Thyroid gland (tissue), 4 donors: ENCODE results near the gene QSOX2. TPM values are rescaled to one million over a fixed set of nuclear protein-coding genes. Genes with fewer than 3 reads are reported as not detected.

Source experiments
- DNase-seq, 2 donors: peaks; one replicate each; pipeline ENCODE4 v3.0.0-alpha.2; 2019
- H3K27ac ChIP-seq, 3 donors: fragments of 200-600 bp; sonication (generic); 1 replicate in 2 of 3; 2 replicates in 1 of 3; pipeline ENCODE4 v1.5.1; 2016 to 2019; ENCODE audit warnings: mild to moderate bottlenecking in 1 of 3, moderate library complexity in 1 of 3
- H3K27me3 ChIP-seq: fragments of 200-600 bp; sonication (generic); one replicate; pipeline ENCODE4 v1.5.1; 2019
- H3K36me3 ChIP-seq, 2 donors: fragments of 200-600 bp; sonication (generic); one replicate each; pipeline ENCODE4 v1.5.1; 2016 to 2019
- H3K4me1 ChIP-seq, 2 donors: fragments of 200-600 bp; sonication (generic); one replicate each; pipeline ENCODE4 v1.5.1; 2017 to 2019
- H3K4me3 ChIP-seq, 3 donors: fragments of 200-600 bp; sonication (generic); replicated peaks in 1 of 3; 1 replicate in 2 of 3; 2 replicates in 1 of 3; pipeline ENCODE4 v1.5.1; 2016; ENCODE audit warnings: mild to moderate bottlenecking in 1 of 3
- H3K9me3 ChIP-seq: fragments of 200-600 bp; sonication (generic); one replicate; pipeline ENCODE4 v1.5.1; 2017
- POLR2A ChIP-seq, 2 donors: fragments of 450-650 bp; IDR thresholded peaks; one replicate each; pipeline ENCODE4 v1.6.1; 2017; ENCODE audit warnings: antibody characterized with exemption in 2 of 2, mild to moderate bottlenecking in 2 of 2, moderate library complexity in 1 of 2
- WGBS, 2 donors: methylation state at CpG; one replicate each; pipeline ENCODE4 v1.1.5; 2017; 5-methylcytosine and 5-hydroxymethylcytosine counted together
- intact Hi-C: fragments of 100-400 bp; cut with DNase I; formaldehyde crosslinking; loops from one replicate; pipeline ENCODE4 v1.15.1; 2023
- total RNA-seq, 4 donors: library from RNA; depleted of rRNA; stranded (reverse); fragments of >200 nt; gene quantifications; one replicate each; pipeline ENCODE4 v1.2.3, GENCODE V29; 2016
- TF ChIP-seq, protein P1 (sequence below), 6 experiments: fragments of 200-600 bp in 3 of 6; fragments of 450-650 bp in 3 of 6; sonication (generic) in 3 of 6; IDR thresholded peaks; one replicate each; pipeline ENCODE4 v1.5.1; 2016 to 2019; ENCODE audit warnings: antibody characterized with exemption in 6 of 6, mild to moderate bottlenecking in 2 of 6, inconsistent platforms in 1 of 6, moderate library complexity in 1 of 6

The QSOX2 gene
- total RNA-seq, 4 donors from 2014 or later, result 8.9 to 19.1 (median 11.2) TPM

DNA sequence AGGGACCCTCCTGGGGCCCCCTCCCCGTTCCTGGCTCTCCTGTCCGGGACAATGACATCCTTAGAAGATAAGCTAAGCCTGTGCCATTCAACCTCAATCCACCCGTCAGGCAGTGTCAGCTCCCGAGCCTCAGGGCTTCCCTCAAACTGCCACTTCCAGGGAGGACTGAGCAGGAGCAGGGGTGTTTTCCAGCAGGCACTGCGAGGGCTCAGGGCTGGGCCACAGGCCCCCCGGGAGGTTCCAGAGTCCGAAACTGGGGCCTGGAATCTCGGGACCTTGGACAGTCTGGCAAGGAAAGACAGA is 66.9 kb downstream of the QSOX2 start:
- intact Hi-C loops, result loop anchor here (10.0 kb wide), 1 partner anchor 106 kb away; no protein-coding TSS in a partner anchor
- TF ChIP-seq, protein P1, sequence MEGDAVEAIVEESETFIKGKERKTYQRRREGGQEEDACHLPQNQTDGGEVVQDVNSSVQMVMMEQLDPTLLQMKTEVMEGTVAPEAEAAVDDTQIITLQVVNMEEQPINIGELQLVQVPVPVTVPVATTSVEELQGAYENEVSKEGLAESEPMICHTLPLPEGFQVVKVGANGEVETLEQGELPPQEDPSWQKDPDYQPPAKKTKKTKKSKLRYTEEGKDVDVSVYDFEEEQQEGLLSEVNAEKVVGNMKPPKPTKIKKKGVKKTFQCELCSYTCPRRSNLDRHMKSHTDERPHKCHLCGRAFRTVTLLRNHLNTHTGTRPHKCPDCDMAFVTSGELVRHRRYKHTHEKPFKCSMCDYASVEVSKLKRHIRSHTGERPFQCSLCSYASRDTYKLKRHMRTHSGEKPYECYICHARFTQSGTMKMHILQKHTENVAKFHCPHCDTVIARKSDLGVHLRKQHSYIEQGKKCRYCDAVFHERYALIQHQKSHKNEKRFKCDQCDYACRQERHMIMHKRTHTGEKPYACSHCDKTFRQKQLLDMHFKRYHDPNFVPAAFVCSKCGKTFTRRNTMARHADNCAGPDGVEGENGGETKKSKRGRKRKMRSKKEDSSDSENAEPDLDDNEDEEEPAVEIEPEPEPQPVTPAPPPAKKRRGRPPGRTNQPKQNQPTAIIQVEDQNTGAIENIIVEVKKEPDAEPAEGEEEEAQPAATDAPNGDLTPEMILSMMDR (IDR thresholded peaks at IDR 0.05), result no peak
- no peak for TF ChIP-seq POLR2A (IDR thresholded peaks at IDR 0.05)
- Histone ChIP-seq H3K27ac (no peak overlapping the region), H3K4me3 (no peak overlapping the region), H3K36me3 (no peaks in the 10 kb centered on the region), H3K9me3 (no peaks in the 10 kb centered on the region), H3K4me1 (no peaks in the 10 kb centered on the region), H3K27me3 (no peaks in the 10 kb centered on the region)
- WGBS, 2 donors, result 37 to 65% methylated on average over 5 to 7 of the region's 8 CpGs
- DNase-seq, result no peak

DNA sequence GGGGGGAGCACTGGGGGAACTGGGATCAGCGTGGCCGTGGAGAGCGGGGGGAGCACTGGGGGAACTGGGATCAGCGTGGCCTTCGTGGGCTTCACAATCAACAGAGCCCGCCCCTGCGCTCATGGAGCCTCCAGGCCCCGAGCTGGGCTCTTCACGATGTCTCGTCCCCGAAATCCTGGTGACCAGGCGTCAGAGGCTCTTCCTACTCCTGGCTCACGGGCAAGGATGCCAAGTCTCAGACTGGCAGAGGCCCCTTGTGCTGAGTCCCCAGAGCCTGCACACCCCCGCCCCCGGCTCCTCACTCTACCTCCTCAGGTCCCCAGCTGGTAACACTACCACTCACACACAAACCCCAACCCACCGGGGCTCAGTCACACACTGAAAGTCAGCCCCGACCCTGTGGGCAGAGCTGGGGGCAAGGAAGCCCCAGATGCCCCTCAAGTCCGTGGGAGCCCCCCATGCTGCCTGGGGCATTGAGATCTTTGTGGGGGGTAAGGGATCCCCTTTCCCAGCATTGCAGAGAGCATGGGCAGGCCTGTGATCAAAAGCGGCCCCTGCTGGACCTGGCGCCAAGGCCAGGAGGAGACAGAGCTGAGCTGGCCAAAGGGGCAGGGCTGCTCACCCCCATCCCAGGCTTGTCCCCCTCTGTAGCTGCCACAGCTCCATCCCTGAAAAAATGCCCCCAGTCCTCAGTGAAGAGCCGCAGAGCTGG is 67.4 kb downstream of the QSOX2 start:
- H3K9me3 ChIP-seq, result no peaks in the 10 kb centered on the region
- H3K4me3 ChIP-seq, result no peak overlapping the region
- H3K4me1 ChIP-seq, result no peaks in the 10 kb centered on the region
- no peaks in the 10 kb centered on the region for H3K36me3 ChIP-seq
- WGBS, 2 donors, result 81 to 86% methylated on average over 11 to 16 of the region's 21 CpGs
- no peak overlapping the region for H3K27ac ChIP-seq
- intact Hi-C loops, result loop anchor here (10.0 kb wide), 1 partner anchor 107 kb away; no protein-coding TSS in a partner anchor
- no peaks in the 10 kb centered on the region for H3K27me3 ChIP-seq
- no peak for DNase-seq
- no peak for TF ChIP-seq POLR2A (IDR thresholded peaks at IDR 0.05)
- TF ChIP-seq, protein P1 (IDR thresholded peaks at IDR 0.05), result no peak

DNA sequence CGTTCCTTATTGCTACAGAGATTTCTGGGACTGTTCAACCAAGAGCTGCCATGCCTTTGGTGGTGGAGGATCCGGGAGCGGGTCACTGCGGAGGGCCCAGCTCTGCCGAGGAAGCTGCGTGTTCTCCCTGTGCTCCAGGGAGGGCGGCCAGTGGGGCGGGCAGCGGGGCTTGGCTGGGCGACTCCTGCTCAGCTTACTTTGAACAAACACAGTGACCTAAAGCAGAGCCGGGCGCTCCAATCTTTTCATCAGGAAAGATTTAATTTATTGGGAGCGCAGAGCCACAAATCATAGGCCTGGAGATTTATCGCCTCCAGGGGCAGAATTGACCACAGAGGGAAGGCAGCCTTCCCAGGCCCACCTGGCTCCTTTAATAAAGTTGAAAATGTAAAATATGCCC is 68.4 kb downstream of the QSOX2 start:
- intact Hi-C loops, result loop anchor here (10.0 kb wide), 1 partner anchor 108 kb away; no protein-coding TSS in a partner anchor
- 77 to 84% methylated on average over 10 to 14 of the region's 14 CpGs for WGBS, 2 donors
- H3K4me1 ChIP-seq, result no peaks in the 10 kb centered on the region
- no peak overlapping the region for H3K4me3 ChIP-seq
- no peaks in the 10 kb centered on the region for H3K9me3 ChIP-seq
- H3K27me3 ChIP-seq, result no peaks in the 10 kb centered on the region
- no peaks in the 10 kb centered on the region for H3K36me3 ChIP-seq
- TF ChIP-seq POLR2A (IDR thresholded peaks at IDR 0.05), result no peak
- H3K27ac ChIP-seq, result no peak overlapping the region
- no peak for DNase-seq

DNA sequence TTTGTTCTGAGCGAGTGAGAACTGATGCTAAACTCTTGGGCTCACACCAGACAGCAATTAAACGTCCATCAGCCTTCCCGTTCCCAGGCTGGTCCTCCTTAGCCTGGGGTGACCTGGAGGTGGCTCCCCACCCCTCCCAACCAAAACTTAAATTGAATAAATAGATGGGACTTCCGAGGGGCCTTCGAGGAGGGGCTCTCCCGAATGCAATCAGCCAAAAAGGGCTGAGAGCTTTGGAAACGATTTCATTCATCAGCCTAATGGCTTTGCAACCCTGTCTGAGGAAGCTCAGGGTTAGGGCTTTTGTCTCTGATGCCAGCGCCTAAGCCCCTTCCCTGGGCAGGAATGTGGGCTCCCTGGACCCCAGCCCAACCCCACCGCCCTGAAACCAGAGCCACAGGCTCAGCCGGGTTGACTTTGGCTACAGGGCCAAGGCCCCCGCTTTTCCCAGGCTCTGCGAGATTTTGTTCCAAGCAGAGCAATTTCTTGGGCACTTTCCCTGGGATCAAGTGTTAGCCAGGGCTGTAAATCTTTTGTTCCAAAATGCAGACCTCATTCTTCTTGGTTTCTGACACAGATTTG is 69.9 kb downstream of the QSOX2 start:
- H3K36me3 ChIP-seq, result no peaks in the 10 kb centered on the region
- no peaks in the 10 kb centered on the region for H3K27me3 ChIP-seq
- H3K4me1 ChIP-seq, result no peaks in the 10 kb centered on the region
- H3K4me3 ChIP-seq, result no peak overlapping the region
- WGBS, 2 donors, result 38 to 45% methylated on average over 12 of the region's 12 CpGs
- no peak for DNase-seq
- no peak overlapping the region for H3K27ac ChIP-seq
- TF ChIP-seq, protein P1 (IDR thresholded peaks at IDR 0.05), result no peak
- TF ChIP-seq POLR2A (IDR thresholded peaks at IDR 0.05), result no peak
- intact Hi-C loops, result loop anchor here (10.0 kb wide), 1 partner anchor 109 kb away; no protein-coding TSS in a partner anchor
- no peaks in the 10 kb centered on the region for H3K9me3 ChIP-seq

DNA sequence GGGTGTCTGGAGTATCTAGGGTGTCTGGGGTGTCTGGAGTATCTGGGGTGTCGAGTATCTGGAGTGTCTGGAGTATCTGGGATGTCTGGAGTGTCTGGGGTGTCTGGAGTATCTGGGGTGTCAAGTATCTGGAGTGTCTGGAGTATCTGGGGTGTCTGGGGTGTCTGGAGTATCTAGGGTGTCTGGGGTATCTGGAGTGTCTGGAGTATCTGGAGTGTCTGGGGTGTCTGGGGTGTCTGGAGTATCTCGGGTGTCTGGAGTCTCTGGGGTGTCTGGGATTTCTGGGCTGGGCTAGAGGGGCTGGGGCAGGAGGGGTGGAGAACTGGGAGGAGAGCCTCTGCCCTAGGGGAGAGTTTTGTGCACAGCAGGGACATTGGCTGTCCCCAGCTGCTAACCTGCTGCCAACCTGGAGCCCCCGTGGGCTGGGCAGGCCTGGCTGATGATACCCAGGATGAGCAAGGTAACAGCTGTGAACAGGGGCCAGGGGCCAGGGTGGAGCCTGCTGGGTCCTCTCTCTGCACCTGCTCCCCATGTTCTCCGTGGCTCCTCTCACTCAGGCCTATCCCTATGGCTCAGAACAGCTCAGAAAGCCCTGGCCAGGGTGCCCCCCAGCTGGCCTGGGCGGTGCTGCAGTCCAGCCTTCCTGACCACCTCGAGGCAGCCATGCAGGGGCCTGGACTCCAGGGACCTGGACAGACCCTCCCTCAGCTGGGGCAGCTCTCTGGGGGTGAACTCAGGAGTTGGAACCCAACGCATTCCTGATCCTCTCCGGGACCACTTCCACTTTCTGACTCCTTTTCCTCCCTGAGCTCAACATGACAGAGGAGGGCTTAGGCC is 70.6 kb downstream of the QSOX2 start:
- H3K4me3 ChIP-seq, result no peak overlapping the region
- intact Hi-C loops, result loop anchor here (10.0 kb wide), 1 partner anchor 110 kb away; no protein-coding TSS in a partner anchor
- H3K27me3 ChIP-seq, result no peaks in the 10 kb centered on the region
- 47 to 61% methylated on average over 8 of the region's 8 CpGs for WGBS, 2 donors
- no peaks in the 10 kb centered on the region for H3K4me1 ChIP-seq
- DNase-seq, result no peak
- TF ChIP-seq, protein P1 (IDR thresholded peaks at IDR 0.05), result no peak
- no peak for TF ChIP-seq POLR2A (IDR thresholded peaks at IDR 0.05)
- H3K36me3 ChIP-seq, result no peaks in the 10 kb centered on the region
- no peak overlapping the region for H3K27ac ChIP-seq
- H3K9me3 ChIP-seq, result no peaks in the 10 kb centered on the region
